ENCODE measurements around the gene NGDN. TPM values are rescaled to one million over a fixed set of nuclear protein-coding genes. Genes with fewer than 3 reads are reported as not detected.

Gene NGDN
- total RNA-seq, 1 donor from 2014 or later = 34.6 TPM

- H3K4me3 Mint-ChIP-seq (ENCODE audit: unreplicated experiment) = no peak overlapping the region
- H3K4me1 Mint-ChIP-seq (ENCODE audit: unreplicated experiment) = no peaks in the 10 kb centered on the region
- H3K9me3 Mint-ChIP-seq (ENCODE audit: unreplicated experiment) = no peaks in the 10 kb centered on the region
- H3K36me3 Mint-ChIP-seq (ENCODE audit: unreplicated experiment) = peaks cover 4% of the 10 kb centered on the region
- DNase-seq (ENCODE audit: extremely low spot score, unreplicated experiment) = no peak
- no peak for TF ChIP-seq CTCF (IDR thresholded peaks at IDR 0.05)
- H3K27me3 Mint-ChIP-seq (ENCODE audit: unreplicated experiment) = no peaks in the 10 kb centered on the region
- H3K27ac Mint-ChIP-seq (ENCODE audit: unreplicated experiment) = no peak overlapping the region
Measured at GRCh38 chr14:23513818-23514643, 44.5 kb downstream of the NGDN start.

GRCh38 chr14:23514644-23514957 is 45.1 kb downstream of the NGDN start:
- H3K27me3 Mint-ChIP-seq (ENCODE audit: unreplicated experiment) = no peaks in the 10 kb centered on the region
- H3K36me3 Mint-ChIP-seq (ENCODE audit: unreplicated experiment) = peaks cover 4% of the 10 kb centered on the region
- no peak overlapping the region for H3K4me3 Mint-ChIP-seq (ENCODE audit: unreplicated experiment)
- no peaks in the 10 kb centered on the region for H3K9me3 Mint-ChIP-seq (ENCODE audit: unreplicated experiment)
- no peak for TF ChIP-seq CTCF (IDR thresholded peaks at IDR 0.05)
- H3K4me1 Mint-ChIP-seq (ENCODE audit: unreplicated experiment) = no peaks in the 10 kb centered on the region
- H3K27ac Mint-ChIP-seq (ENCODE audit: unreplicated experiment) = no peak overlapping the region
- DNase-seq (ENCODE audit: extremely low spot score, unreplicated experiment) = no peak

GRCh38 chr14:23517650-23518326 is 48.3 kb downstream of the NGDN start:
- Mint-ChIP-seq H3K4me1 (ENCODE audit: unreplicated experiment) (no peaks in the 10 kb centered on the region), H3K27ac (ENCODE audit: unreplicated experiment) (no peak overlapping the region), H3K9me3 (ENCODE audit: unreplicated experiment) (no peaks in the 10 kb centered on the region), H3K27me3 (ENCODE audit: unreplicated experiment) (no peaks in the 10 kb centered on the region), H3K4me3 (ENCODE audit: unreplicated experiment) (no peak overlapping the region), H3K36me3 (ENCODE audit: unreplicated experiment) (peaks cover 4% of the 10 kb centered on the region)
- DNase-seq (ENCODE audit: extremely low spot score, unreplicated experiment) = no peak
- TF ChIP-seq CTCF (IDR thresholded peaks at IDR 0.05) = no peak

DNA sequence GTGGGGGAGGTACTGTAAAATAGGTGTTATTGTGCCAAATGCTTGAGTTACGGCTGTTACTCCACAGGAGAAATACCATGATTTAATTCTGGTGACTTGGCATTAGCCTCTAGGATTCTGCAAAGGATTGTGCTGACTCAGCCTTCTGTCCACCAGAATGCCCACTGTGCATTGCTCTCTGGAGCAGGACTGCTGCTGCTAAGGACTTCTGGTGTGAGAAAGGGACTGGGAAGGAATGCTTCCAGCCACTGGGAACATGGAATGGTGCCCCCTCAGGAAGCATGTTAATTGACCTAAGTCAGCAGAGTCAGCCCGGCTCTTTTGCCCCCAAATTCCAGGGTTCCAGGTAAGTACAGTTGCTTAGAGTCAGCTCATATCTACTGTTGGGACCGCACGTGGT is 49.2 kb downstream of the NGDN start:
- Mint-ChIP-seq H3K36me3 (ENCODE audit: unreplicated experiment) (peaks cover 3% of the 10 kb centered on the region), H3K9me3 (ENCODE audit: unreplicated experiment) (no peaks in the 10 kb centered on the region), H3K27ac (ENCODE audit: unreplicated experiment) (no peak overlapping the region), H3K4me1 (ENCODE audit: unreplicated experiment) (no peaks in the 10 kb centered on the region), H3K4me3 (ENCODE audit: unreplicated experiment) (no peak overlapping the region), H3K27me3 (ENCODE audit: unreplicated experiment) (no peaks in the 10 kb centered on the region)
- DNase-seq (ENCODE audit: extremely low spot score, unreplicated experiment) = no peak
- no peak for TF ChIP-seq CTCF (IDR thresholded peaks at IDR 0.05)

- Mint-ChIP-seq H3K9me3 (ENCODE audit: unreplicated experiment) (no peaks in the 10 kb centered on the region), H3K27me3 (ENCODE audit: unreplicated experiment) (no peaks in the 10 kb centered on the region), H3K4me1 (ENCODE audit: unreplicated experiment) (no peaks in the 10 kb centered on the region), H3K36me3 (ENCODE audit: unreplicated experiment) (peaks cover under 1% of the 10 kb centered on the region), H3K27ac (ENCODE audit: unreplicated experiment) (no peak overlapping the region), H3K4me3 (ENCODE audit: unreplicated experiment) (no peak overlapping the region)
- TF ChIP-seq CTCF (IDR thresholded peaks at IDR 0.05) = no peak
- no peak for DNase-seq (ENCODE audit: extremely low spot score, unreplicated experiment)
Measured at GRCh38 chr14:23520899-23521533, 51.5 kb downstream of the NGDN start.
